Natural killer cell (primary cell): ENCODE results near the gene EHMT1. TPM values are rescaled to one million over a fixed set of nuclear protein-coding genes. Genes with fewer than 3 reads are reported as not detected.

Experiments
- ATAC-seq, 3 donors: fragments of 150-1000 bp in 2 of 3; fragments of 200-7000 bp in 1 of 3; cut with Tn5 transposase; 1 replicate in 1 of 3; 2 replicates in 2 of 3; pipeline ENCODE4 v1.10.0; 2021; ENCODE audit warnings: mild to moderate bottlenecking in 2 of 3, moderate library complexity in 2 of 3
- DNase-seq, 2 donors: peaks; one replicate each; pipeline versions ENCODE4 v3.0.0 to v3.0.0-alpha.2; 2013 to 2021; ENCODE audit warnings: mixed read lengths in 1 of 2
- H3K27ac ChIP-seq: one replicate; pipeline ENCODE4 v1.5.1; 2013; ENCODE audit warnings: mild to moderate bottlenecking, low read length
- H3K27me3 ChIP-seq: one replicate; pipeline ENCODE4 v1.6.1; 2013; ENCODE audit warnings: low read length; ENCODE audit not compliant: control insufficient read depth, insufficient read depth
- H3K36me3 ChIP-seq: one replicate; pipeline ENCODE4 v1.6.1; 2013; ENCODE audit warnings: low read length; ENCODE audit not compliant: control insufficient read depth, insufficient read depth
- H3K4me1 ChIP-seq: one replicate; pipeline ENCODE4 v1.6.1; 2013; ENCODE audit warnings: low read length; ENCODE audit not compliant: control insufficient read depth, insufficient read depth
- H3K4me3 ChIP-seq: one replicate; pipeline ENCODE4 v1.5.1; 2013; ENCODE audit warnings: low read length
- H3K9me3 ChIP-seq: one replicate; pipeline ENCODE4 v1.6.1; 2013; ENCODE audit warnings: low read length; ENCODE audit not compliant: control insufficient read depth, insufficient read depth
- H3K27ac Mint-ChIP-seq, 2 donors: one replicate each; pipeline ENCODE4 v1.8.0; 2022; ENCODE audit warnings: mild to moderate bottlenecking in 2 of 2, mixed read lengths in 2 of 2, moderate library complexity in 1 of 2
- H3K27me3 Mint-ChIP-seq, 2 donors: one replicate each; pipeline ENCODE4 v1.8.0; 2022; ENCODE audit warnings: low read depth in 2 of 2, mixed read lengths in 2 of 2
- H3K36me3 Mint-ChIP-seq: one replicate; pipeline ENCODE4 v1.8.0; 2022; ENCODE audit warnings: mixed read lengths
- H3K4me1 Mint-ChIP-seq, 2 donors: one replicate each; pipeline ENCODE4 v1.8.0; 2022; ENCODE audit warnings: mixed read lengths in 2 of 2
- H3K4me3 Mint-ChIP-seq: one replicate; pipeline ENCODE4 v1.8.0; 2022; ENCODE audit warnings: mild to moderate bottlenecking, moderate library complexity, mixed read lengths
- H3K9me3 Mint-ChIP-seq, 2 donors: one replicate each; pipeline ENCODE4 v1.8.0; 2022; ENCODE audit warnings: mixed read lengths in 2 of 2
- WGBS: methylation state at CpG from one replicate; pipeline ENCODE4 v1.1.7; 2013; ENCODE audit warnings: missing lambda C conversion rate; ENCODE audit not compliant: insufficient coverage; 5-methylcytosine and 5-hydroxymethylcytosine counted together
- intact Hi-C: fragments of 100-400 bp; cut with micrococcal nuclease; formaldehyde crosslinking; loops from one replicate; pipeline ENCODE4 v1.14.2; 2022
- total RNA-seq, 4 donors: library from RNA; stranded (reverse); fragments of 120-200 nt in 1 of 4; gene quantifications; one replicate each; pipeline versions ENCODE4 v1.2.3 to v1.2.4, GENCODE V29; 2013 to 2022
- TF ChIP-seq, protein P1 (sequence below): fragments of 200-600 bp; IDR thresholded peaks from one replicate; pipeline ENCODE4 v1.8.0; 2022; ENCODE audit warnings: antibody characterized with exemption

EHMT1 gene
- total RNA-seq, 3 donors from 2014 or later (not counting 1 experiment from before 2014, with no cell fraction given), result 173 to 200 (median 176) TPM

DNA sequence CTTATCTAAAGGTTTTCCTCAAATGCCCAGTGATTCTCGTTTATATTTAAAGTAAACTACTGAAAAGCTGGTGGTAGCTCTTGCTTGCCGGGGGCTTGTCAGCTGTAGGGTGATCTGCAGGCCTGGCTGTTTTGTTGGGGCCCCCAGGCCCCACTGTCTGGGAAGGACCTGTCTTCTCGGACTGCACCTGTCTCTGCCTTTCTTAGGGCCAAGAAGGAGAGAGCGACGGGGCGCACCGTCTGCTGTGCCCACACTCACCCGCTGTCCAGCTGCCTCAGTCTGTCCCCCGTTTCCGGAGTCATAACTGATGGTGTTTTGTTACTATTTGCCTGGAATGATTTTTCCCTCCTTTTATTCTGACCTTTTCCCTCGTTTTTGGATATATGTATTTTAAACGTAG, 164.7 kb downstream of the EHMT1 start:
- intact Hi-C loops, result no loop called here
- ATAC-seq (no peak), DNase-seq (no peak)
- H3K4me3 Mint-ChIP-seq, result no peak overlapping the region
- no peaks in the 10 kb centered on the region for H3K27me3 Mint-ChIP-seq
- WGBS, result 97% methylated on average over 10 of the region's 12 CpGs
- peaks cover 6 to 24% of the 10 kb centered on the region in 2 donors for H3K4me1 Mint-ChIP-seq
- no peak overlapping the region for H3K4me3 ChIP-seq
- H3K4me1 ChIP-seq, result no peaks in the 10 kb centered on the region
- H3K27ac Mint-ChIP-seq, result no peak overlapping the region
- H3K9me3 ChIP-seq, result no peaks in the 10 kb centered on the region
- H3K27ac ChIP-seq, result no peak overlapping the region
- H3K9me3 Mint-ChIP-seq, result no peaks in the 10 kb centered on the region
- H3K36me3 Mint-ChIP-seq, result peaks cover 14% of the 10 kb centered on the region
- H3K36me3 ChIP-seq, result peaks cover 64% of the 10 kb centered on the region
- TF ChIP-seq, protein P1, sequence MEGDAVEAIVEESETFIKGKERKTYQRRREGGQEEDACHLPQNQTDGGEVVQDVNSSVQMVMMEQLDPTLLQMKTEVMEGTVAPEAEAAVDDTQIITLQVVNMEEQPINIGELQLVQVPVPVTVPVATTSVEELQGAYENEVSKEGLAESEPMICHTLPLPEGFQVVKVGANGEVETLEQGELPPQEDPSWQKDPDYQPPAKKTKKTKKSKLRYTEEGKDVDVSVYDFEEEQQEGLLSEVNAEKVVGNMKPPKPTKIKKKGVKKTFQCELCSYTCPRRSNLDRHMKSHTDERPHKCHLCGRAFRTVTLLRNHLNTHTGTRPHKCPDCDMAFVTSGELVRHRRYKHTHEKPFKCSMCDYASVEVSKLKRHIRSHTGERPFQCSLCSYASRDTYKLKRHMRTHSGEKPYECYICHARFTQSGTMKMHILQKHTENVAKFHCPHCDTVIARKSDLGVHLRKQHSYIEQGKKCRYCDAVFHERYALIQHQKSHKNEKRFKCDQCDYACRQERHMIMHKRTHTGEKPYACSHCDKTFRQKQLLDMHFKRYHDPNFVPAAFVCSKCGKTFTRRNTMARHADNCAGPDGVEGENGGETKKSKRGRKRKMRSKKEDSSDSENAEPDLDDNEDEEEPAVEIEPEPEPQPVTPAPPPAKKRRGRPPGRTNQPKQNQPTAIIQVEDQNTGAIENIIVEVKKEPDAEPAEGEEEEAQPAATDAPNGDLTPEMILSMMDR, result no peak
- no peaks in the 10 kb centered on the region for H3K27me3 ChIP-seq

DNA sequence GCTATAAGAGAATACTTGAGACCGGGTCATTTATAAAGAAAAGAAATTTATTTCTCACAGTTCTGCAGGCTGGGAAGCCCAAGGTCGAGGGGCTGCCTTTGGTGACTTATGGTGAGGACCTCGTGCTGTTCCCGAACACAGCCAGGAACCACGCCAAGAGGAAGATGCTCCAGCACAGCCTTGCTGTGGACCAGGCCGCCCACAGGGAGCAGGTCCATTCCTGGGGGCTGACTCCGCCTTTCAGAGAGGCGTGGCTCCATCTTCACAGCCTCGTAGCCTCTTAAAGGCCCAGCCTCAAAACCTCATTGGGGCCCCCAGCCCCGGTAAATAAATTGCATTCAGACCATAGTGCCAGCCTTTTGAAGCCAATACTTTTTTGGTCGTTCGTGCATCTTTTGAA, 165.2 kb downstream of the EHMT1 start:
- Histone ChIP-seq H3K27ac (no peak overlapping the region), H3K36me3 (peaks cover 59% of the 10 kb centered on the region), H3K4me3 (no peak overlapping the region), H3K27me3 (no peaks in the 10 kb centered on the region), H3K9me3 (no peaks in the 10 kb centered on the region), H3K4me1 (no peaks in the 10 kb centered on the region)
- H3K4me1 Mint-ChIP-seq, result peaks cover 6 to 28% of the 10 kb centered on the region in 2 donors
- H3K27ac Mint-ChIP-seq, result no peak overlapping the region
- WGBS, result 96% methylated on average over 12 of the region's 12 CpGs
- H3K36me3 Mint-ChIP-seq, result peaks cover 14% of the 10 kb centered on the region
- intact Hi-C loops, result no loop called here
- TF ChIP-seq, protein P1, result no peak
- ATAC-seq (no peak), DNase-seq (no peak)
- H3K4me3 Mint-ChIP-seq, result no peak overlapping the region
- no peaks in the 10 kb centered on the region for H3K27me3 Mint-ChIP-seq
- no peaks in the 10 kb centered on the region for H3K9me3 Mint-ChIP-seq

DNA sequence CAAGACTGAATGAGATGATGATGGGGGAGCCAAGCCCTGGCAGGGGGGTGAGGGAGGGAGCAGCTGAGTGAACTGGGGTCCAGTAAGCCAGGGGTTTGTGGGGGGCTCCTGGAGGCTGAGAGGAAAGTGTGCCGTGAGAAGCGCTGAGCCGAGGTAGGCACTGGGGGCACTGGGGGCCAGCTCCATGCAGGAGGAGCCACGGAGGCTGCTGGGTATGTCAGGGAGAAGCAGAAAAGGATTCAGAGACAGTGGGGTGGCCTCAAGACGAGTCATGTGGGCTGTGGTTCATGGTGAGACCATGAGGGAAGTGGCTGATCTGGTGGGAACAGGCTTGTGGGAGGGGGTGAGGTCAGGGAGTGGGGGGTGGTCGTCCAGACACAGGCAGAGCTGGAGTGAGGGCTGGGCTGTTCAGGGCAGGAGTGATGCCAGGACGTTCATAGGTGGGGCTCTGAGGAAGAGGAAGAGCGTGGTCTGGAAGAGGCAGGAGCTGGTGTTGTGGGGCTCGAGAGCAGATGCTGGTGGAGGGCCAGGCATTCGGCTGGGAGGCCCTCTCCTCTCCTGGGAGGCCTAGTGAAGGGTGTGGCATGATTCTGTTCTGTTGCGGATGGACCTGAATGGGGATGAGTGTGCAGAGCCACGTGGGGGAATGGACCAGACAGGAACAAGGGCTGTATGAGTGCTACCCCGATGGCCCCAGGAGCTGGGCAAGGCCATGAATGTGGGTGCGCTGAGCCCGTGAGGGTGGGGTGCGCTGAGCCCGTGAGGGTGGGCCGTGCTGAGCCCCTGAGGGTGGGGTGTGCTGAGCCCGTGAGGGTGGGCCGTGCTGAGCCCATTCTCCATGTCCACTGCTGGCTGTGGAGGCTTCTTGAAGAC, 166.1 kb downstream of the EHMT1 start:
- Mint-ChIP-seq H3K27me3 (no peaks in the 10 kb centered on the region), H3K4me1 (peaks cover 11 to 32% of the 10 kb centered on the region in 2 donors), H3K36me3 (peaks cover 14% of the 10 kb centered on the region), H3K4me3 (no peak overlapping the region), H3K9me3 (no peaks in the 10 kb centered on the region), H3K27ac (peak overlapping the region in 1 of 2 donors; percentile 31)
- Histone ChIP-seq H3K4me3 (no peak overlapping the region), H3K27me3 (no peaks in the 10 kb centered on the region), H3K9me3 (no peaks in the 10 kb centered on the region), H3K4me1 (no peaks in the 10 kb centered on the region), H3K27ac (no peak overlapping the region), H3K36me3 (peaks cover 53% of the 10 kb centered on the region)
- no peak for DNase-seq
- intact Hi-C loops, result no loop called here
- WGBS, result 81% methylated on average over 20 of the region's 20 CpGs
- TF ChIP-seq, protein P1, result no peak
- no peak for ATAC-seq
